GM18868 (cell line): ENCODE measurements around the gene AGXT2.
A peak's percentile ranks its signal among the peaks of the same experiment; 100 is the strongest.

Experiments used
- ATAC-seq: cut with Tn5 transposase; IDR thresholded peaks from one replicate; pipeline ENCODE4 v1.9.1; 2021; ENCODE audit warnings: mild to moderate bottlenecking, moderate library complexity; ENCODE audit not compliant: unreplicated experiment

AGXT2 gene, protein sequence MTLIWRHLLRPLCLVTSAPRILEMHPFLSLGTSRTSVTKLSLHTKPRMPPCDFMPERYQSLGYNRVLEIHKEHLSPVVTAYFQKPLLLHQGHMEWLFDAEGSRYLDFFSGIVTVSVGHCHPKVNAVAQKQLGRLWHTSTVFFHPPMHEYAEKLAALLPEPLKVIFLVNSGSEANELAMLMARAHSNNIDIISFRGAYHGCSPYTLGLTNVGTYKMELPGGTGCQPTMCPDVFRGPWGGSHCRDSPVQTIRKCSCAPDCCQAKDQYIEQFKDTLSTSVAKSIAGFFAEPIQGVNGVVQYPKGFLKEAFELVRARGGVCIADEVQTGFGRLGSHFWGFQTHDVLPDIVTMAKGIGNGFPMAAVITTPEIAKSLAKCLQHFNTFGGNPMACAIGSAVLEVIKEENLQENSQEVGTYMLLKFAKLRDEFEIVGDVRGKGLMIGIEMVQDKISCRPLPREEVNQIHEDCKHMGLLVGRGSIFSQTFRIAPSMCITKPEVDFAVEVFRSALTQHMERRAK

DNA sequence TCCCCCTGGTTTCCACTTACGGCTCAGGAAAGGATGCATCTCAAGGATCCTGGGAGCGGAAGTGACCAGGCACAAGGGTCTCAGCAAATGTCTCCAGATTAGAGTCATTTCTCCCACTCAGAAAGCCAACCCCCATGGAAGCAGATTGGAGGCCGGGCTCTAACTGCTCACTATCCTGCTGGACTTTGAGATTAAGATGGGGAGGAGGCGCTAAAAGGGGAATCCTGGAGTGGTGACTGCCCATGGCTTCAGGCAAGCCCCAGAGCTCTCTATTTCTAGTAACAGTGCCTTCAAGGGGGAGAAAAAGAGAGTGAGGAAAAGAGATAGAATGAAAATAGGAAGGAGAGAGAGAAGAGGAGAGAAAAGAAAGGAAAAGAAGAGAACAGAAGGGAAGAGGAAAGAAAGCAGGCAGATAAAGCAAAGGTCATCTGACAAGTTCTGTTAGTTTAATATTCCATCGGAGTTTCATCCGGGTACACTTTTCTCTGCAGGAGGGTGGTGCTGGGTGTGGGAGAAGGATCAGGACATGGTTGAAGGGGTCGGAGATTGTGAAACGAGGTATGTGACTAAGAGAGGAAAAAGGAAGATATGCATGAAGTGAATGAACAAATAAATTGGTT is at the start of gene AGXT2:
Gene AGXT2, minus strand, starts transcription at position 165 of the 620 bp plus-strand sequence. Its CDS starts 57 bp downstream, at position 108.
- no peak for ATAC-seq

DNA sequence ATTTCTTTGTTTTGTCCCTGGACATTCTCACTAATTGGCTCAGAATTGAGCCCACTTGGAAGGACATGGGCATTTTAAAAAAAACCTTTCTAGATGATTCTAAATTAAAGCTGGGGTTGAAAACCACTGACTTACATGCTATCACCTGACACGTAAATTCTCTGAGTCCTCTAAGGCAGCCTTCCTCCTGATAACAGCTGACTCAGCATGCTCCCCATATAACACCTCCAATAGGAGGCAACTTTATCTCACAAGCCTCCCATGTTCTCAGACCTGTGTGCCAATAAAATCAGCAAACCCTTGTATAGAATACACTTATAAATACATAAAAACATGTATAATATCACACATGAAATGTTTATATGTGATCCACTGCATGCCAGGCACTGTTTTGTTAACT is 49.2 kb upstream of the AGXT2 start:
- no peak for ATAC-seq

DNA sequence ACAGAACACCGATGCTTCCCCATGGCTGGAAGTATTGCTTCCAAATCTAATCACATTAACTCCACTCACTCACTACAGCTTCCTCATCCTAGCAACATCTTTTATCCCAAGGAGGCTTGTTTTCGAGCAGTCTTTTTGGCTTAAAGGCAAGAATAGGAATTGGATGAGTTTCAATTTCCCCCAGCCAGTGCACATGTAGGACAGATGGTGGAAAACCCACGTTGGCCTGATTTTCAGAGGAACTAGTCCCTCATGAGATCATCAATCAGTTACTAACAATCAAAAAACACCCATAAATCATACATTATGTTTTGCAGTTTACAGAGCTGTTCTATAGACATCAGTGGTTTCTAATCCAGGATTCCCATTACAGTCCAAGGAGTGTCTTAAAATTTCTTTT is 48.5 kb upstream of the AGXT2 start:
- ATAC-seq: no peak

- no peak for ATAC-seq
Measured at GRCh38 chr5:35095366-35095765, 47.6 kb upstream of the AGXT2 start.

DNA sequence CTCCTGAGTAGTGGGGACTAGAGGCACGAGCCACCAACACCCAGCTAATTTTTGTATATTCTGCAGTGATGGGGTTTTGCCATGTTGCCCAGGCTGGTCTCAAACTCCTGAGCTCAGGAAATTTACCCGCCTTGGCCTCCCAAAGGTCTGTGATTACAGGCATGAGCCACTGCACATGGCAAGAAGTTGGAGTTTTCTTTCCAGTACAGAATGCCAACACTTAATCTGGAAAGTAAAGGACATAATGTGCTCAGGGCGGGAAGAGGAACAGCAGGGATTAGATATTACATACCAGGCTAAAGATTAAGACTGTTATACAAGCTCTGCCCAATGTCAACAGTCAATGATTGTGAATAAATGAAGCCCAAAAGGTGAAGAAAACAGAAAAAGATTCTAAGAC is 47.2 kb upstream of the AGXT2 start:
- ATAC-seq: no peak

DNA sequence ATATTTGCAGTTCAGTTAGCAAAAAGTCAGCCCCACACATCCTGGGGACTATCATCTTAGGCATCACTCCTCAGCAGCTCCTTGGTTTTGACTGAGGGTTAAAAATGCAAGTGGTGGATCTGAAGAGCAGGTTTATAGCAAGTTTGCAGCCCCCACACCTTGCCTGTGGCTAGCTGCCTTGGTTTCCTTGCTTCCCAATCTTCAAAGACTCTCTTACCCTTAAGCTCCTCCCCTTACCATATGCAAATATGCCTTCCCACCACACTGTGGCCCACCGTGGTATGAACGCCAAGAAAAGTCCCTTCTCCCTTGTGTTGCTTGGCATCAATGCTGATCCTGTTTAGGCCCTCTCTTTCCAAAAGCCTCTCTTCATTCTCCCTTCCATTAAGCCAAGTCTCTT is 45.0 kb upstream of the AGXT2 start:
- no peak for ATAC-seq

DNA sequence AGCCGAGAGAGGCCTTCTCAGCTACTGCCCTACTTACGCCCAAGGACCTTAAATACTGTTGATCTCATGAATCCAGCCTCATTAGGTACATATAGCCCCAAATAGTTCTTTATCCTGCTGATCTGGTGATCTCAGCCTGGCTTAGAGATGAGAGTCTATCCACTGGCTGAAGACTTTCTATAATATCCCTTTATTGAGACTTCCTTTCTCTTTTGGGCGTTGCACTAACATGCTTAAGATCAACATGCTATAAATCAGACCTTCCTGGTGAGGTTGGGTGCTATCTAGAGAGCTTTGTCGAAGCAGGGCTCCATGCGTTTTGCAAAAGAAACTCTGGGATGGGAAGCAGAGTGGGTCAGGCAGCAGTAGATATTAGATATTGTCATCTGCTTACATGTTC is 44.0 kb upstream of the AGXT2 start:
- ATAC-seq: no peak

DNA sequence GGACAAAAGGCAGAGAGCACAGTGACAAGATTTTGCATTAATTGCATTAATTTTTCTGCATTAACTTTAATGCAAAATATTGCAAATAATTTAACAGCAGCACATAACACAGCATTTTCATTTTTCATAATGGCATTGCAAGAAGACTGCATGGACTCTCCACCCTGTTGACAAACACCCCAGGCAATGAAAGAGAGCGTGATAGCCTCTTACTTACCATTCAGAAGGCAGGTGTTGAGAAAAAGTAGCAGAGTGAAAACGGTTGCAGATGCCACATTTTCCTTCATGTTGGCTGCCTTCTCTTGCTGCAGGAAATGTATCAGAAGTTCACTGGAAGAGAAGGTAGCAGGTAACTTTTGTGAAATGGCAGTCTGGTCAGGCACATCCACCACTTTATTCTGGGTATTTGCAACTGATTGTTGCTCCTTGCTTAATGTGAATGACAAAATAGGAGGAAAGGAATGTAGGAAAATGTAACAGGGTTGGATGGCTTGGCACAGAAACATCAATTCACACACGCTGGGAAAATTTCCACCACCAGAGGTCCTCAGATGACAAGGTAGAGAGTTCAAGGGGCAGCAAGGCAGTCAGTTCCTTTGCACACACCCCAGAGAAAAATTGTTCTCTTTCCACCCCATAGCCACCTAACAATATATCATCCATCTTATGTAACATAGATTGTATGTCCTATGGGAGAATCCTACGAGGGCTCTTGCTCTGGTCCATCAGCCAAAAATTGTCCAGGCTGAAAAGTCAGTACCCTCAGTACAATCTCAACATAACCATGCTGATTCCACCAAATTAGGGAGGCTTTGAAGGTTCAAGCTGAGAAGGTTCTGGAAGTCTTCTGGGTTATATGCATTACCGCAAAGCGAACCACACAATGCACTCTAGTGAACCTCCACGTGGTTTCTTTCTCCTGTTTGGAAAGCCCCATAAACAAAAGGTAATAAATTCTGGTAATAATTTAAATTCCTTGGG is 41.9 kb upstream of the AGXT2 start:
- peak; percentile 76 for ATAC-seq

DNA sequence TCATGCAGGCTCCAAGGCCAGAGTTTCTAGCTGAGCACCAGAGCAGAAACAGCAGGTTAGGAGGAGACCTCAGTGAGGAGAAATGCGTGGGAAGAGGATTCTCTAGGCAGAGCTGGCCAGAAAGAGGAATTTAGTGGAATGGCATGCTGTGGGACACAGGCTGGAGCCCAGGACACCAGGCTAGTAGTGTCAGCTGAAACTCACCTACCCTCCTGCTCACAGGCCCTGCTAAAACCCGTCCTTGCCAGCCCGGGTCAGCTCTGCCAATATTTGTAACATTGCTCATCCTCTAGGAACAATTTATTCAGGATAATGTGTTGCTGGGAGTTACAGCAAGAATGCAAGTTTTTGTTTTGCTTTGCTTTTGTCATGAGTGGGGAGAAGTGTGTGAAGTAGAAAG is 40.2 kb upstream of the AGXT2 start:
- no peak for ATAC-seq

GRCh38 chr5:35083150-35083549 is 35.4 kb upstream of the AGXT2 start:
- no peak for ATAC-seq

- ATAC-seq: no peak
Measured at GRCh38 chr5:35082530-35082929, 34.8 kb upstream of the AGXT2 start.

GRCh38 chr5:35081134-35081533 is 33.4 kb upstream of the AGXT2 start:
- ATAC-seq: no peak

GRCh38 chr5:35073160-35073559 is 25.4 kb upstream of the AGXT2 start:
- ATAC-seq: no peak

DNA sequence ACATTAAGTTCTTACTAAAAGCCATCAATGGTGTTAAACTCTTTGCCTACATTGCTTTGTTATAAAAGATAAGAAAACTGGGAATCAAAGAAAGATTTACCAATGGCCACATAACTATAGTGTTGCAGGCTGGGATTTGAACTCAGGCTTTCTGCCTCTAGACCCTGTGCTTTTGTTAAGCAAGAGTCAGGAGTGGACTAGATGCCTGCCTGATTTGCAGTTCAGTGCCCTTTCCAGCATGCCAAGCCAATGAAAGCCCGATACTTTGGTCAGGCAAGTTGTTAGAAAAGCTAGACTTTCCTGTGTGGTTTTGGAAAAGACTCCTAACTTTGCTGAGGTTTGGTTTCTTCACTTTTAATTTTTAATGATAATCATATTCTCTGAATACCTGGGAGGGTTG is 21.4 kb upstream of the AGXT2 start:
- no peak for ATAC-seq

DNA sequence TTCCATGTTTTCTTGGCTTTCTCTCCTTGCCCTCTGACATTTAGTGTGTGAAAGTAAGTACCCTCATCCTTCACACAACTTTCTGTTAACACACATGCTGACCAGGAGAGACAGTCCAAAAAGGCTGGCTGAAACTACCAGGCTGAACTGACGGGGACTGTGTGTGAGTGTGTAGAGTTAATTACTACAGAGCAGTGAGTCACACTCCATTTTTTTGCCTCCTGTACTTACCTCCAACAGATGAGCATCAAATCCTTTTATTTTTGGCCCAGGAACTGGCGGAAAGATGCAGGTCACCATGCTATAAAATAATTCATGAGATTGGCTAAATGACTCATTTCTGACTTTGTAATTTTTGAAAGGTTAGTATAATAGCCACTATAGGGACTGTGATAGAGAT is 20.2 kb upstream of the AGXT2 start:
- no peak for ATAC-seq

GRCh38 chr5:35066260-35066795 is 18.6 kb upstream of the AGXT2 start:
- ATAC-seq: peak; percentile 93

DNA sequence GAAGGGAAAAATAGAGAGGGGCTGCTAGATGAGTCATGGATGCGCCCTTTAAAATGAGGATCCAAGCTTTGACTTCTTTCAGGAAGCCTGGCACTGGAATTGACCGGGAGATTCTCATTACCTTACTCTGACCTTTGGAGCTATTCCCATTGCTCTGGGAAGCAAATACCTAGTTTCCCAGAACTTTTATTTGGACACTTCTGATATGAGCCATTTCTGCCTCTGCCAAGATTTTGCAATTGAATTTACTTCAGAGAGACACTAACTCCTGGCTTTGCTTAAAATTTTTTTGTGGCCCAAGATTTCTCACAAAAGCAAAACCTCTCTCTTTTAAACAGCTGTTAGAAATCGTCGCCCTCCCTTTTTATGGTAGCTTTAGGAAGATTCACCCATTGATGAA is 15.7 kb upstream of the AGXT2 start:
- ATAC-seq: no peak

DNA sequence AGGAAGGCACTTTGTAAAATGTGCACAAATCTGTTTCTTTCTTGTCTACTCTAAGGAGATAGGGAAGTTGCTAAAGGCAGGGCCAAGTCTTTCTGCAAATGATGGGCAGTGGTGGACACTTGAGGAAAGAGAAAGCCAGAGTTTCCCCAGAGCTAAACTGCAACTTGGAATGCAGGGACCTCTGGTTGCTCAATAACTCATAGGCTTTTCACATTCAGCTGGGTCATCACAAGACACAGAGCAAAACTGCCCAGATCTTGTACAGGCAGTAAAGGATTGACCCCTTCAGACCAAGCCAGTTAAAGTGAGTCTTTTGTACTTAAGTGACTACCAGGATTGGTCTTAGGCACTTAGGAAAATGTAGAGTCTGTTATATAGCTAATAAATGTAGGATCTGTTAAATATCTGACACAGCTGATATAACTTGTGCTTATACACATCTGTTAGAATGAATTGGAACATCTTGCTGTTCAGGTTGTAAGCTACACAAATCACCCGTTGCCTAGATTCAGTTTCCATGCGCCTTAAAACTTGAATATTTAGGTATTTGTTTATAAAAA is 13.5 kb upstream of the AGXT2 start:
- ATAC-seq: no peak

DNA sequence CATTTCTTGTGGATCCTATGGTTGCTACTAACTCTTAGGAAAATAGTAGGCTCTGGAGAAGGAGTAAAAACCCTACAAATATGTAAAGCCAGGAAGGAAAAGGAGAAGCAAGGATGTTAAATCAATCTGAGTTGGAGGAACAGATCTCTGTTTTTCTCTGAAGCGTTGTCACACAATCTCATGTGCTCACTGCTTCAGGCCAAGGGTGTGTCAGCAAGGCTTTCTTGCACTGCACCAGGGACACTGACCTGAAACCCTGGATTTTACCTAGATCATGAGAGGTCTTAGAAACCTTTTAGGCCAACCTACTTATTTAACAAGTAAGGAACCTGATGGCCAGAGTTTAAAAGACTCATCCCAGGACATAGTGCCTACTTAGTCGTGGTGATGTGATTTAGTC is 12.5 kb upstream of the AGXT2 start:
- ATAC-seq: no peak

DNA sequence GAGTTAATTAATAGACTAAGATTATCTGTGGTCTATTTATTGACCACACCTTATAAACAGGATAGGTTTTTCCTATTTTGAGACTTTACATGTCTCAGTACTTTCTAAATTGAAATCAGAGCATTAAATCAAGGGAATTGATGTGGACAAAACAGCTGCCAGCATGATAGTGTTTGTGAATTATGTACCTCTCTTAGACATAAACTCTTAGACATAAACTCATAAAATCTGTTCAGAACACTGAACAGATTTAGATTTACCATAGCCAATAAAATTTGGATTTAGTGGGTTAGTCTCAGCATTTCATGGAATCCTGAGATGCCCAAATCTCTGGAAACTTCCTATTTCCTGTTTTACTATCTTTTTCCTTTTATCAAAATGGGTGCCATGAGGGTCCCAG is 11.5 kb upstream of the AGXT2 start:
- no peak for ATAC-seq

DNA sequence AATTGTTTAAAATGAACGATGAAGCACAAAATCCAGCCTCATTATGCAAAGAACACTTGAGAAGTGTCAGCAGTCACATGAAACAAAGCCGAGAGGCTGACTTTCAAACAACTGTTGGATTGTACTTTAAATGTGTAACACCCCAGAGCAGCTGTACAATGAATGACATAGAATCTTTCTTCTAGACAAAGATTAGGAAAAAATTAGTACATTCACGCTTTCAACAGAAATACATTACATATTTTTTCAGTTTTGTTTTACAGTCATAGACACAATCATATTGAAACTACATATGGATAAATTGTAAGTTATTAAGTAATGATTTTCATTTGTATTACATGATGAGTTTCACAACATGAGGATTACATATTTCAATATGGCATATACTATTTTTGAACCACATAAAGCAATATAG is 10.6 kb upstream of the AGXT2 start:
- ATAC-seq: no peak
